ENCODE data around the gene GSAP. TPM values are rescaled to one million over a fixed set of nuclear protein-coding genes. Genes with fewer than 3 reads are reported as not detected.
A peak's percentile ranks its signal among the peaks of the same experiment; 100 is the strongest.
"Not testable (repeated sequence)": the region's sequence is repeated elsewhere in the genome, so short reads cannot be mapped to it uniquely, and the experiment has no call there.

Gene GSAP
- total RNA-seq, 2 experiments from 2014 or later = 1.1 to 1.5 TPM

DNA sequence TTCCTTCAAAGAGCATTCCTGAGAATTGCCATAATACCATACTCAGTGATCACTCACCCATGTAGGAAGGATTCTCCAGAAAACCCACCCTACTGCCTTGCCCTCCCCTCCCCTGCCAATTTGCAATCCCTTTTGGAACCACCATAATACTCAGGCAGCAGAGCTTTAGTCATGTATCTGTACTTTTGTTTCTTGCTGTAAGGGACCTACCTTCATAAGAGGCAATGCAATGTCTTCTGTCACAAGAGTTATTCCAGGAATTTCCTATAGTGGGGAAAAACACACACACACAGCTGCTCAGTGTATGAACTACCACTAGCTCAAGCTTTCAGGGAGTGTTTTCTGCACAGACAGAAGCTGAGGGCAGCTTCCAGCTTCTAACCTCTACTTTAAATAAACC lies 67.0 kb downstream of the GSAP start:
- no peaks in the 10 kb centered on the region for H3K9me3 Mint-ChIP-seq
- peaks cover 42% of the 10 kb centered on the region for H3K4me1 Mint-ChIP-seq (ENCODE audit: low read depth)
- DNase-seq = no peak
- H3K27me3 Mint-ChIP-seq (ENCODE audit: low read depth) = no peaks in the 10 kb centered on the region
- H3K36me3 Mint-ChIP-seq (ENCODE audit: low read depth) = no peaks in the 10 kb centered on the region
- intact Hi-C loops (cut with micrococcal nuclease) = no loop called here
- no peak overlapping the region for H3K27ac Mint-ChIP-seq
- CTCF ChIA-PET = interaction anchor here (1.1 kb wide), 1 partner anchor 13 kb away, joined by 4 read pairs; no protein-coding TSS in a partner anchor
- no peak overlapping the region for H3K4me3 Mint-ChIP-seq

DNA sequence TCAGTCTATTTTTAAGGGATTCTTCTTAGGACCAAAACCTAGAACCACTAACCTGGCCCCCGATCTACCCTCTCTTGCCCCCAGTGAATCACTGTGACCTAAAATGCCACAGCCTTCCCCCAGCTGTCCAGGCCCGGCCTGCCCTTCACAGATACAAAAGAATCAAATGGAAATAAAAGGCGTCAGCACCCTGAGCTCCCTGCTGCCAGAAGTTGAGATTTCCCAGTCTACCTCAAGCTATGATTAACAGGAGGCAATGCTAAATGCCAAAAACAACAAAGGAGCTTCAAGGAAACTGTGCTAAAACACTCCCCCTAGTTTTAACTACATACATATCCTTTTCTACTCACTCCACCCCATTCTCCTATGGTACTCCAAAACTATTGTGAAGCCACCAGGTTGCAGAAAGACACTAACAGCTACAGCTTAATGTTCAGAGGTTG lies 67.8 kb downstream of the GSAP start:
- H3K36me3 Mint-ChIP-seq (ENCODE audit: low read depth) = no peaks in the 10 kb centered on the region
- no peaks in the 10 kb centered on the region for H3K27me3 Mint-ChIP-seq (ENCODE audit: low read depth)
- intact Hi-C loops (cut with micrococcal nuclease) = no loop called here
- no peak overlapping the region for H3K4me3 Mint-ChIP-seq
- H3K4me1 Mint-ChIP-seq (ENCODE audit: low read depth) = peaks cover 35% of the 10 kb centered on the region
- H3K9me3 Mint-ChIP-seq = no peaks in the 10 kb centered on the region
- no peak overlapping the region for H3K27ac Mint-ChIP-seq
- CTCF ChIA-PET = interaction anchor here (1.1 kb wide), 1 partner anchor 12 kb away, joined by 4 read pairs; no protein-coding TSS in a partner anchor
- DNase-seq = no peak

DNA sequence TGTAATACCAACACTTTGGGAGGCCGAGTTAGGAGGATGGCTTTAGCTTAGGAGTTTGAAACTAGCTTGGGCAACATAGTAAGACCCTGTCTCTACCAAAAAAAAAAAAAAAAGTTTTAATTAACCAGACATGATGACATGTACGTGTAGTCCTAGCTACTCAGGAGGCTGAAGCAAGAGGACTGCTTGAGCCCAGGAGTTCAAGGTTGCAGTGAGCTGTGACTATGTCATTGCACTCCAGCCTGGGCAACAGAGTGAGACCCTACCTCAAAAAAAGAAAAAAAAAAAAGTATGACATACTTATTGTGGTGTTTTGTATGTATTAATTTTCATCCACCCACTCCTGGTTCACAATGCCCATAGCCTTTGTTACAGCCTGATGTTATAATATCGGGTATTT lies 69.7 kb downstream of the GSAP start:
- CTCF ChIA-PET = interaction anchor here (1.1 kb wide), 1 partner anchor 15 kb away, joined by 3 read pairs; no protein-coding TSS in a partner anchor
- no peak overlapping the region for H3K27ac Mint-ChIP-seq
- intact Hi-C loops (cut with micrococcal nuclease) = no loop called here

DNA sequence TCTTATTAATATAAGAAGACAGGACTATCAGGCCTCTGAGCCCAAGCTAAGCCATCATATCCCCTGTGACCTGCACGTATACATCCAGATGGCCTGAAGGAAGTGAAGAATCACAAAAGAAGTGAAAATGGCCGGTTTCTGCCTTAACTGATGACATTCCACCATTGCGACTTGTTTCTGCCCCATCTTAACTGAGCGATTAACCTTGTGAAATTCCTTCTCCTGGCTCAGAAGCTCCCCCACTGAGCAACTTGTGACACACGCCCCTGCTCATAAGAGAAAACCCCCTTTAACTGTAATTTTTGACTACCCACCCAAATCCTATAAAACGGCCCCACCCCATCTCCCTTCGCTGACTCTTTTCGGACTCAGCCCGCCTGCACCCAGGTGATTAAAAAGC lies 70.7 kb downstream of the GSAP start:
- DNase-seq; H3K27me3 Mint-ChIP-seq (ENCODE audit: low read depth); CTCF ChIA-PET; H3K36me3 Mint-ChIP-seq (ENCODE audit: low read depth); intact Hi-C loops (cut with micrococcal nuclease); H3K9me3 Mint-ChIP-seq; H3K27ac Mint-ChIP-seq; H3K4me3 Mint-ChIP-seq: not testable (repeated sequence)
- H3K4me1 Mint-ChIP-seq (ENCODE audit: low read depth) = peaks cover 12% of the 10 kb centered on the region

More for the DNA sequence above, 69.7 kb downstream of the GSAP start:
- no peak overlapping the region for H3K4me3 Mint-ChIP-seq
- H3K27me3 Mint-ChIP-seq (ENCODE audit: low read depth) = no peaks in the 10 kb centered on the region
- H3K4me1 Mint-ChIP-seq (ENCODE audit: low read depth) = peaks cover 17% of the 10 kb centered on the region
- DNase-seq = no peak
- no peaks in the 10 kb centered on the region for H3K9me3 Mint-ChIP-seq
- no peaks in the 10 kb centered on the region for H3K36me3 Mint-ChIP-seq (ENCODE audit: low read depth)

DNA sequence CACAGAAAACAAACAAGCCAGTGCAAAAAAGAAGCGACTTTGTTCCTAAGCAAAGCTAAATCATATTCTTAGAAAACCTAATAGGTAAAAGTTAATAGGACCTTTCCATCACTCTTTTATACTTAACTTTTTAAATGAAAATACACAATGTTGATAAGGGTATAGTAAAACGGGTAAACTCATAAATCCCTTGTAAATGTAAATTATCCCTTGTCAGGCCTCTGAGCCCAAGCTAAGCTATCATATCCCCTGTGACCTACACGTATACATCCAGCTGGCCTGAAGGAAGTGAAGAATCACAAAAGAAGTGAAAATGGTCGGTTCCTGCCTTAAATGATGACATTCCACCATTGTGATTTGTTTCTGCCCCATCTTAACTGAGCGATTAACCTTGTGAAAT lies 76.4 kb downstream of the GSAP start:
- H3K27ac Mint-ChIP-seq = no peak overlapping the region
- no peaks in the 10 kb centered on the region for H3K27me3 Mint-ChIP-seq (ENCODE audit: low read depth)
- H3K9me3 Mint-ChIP-seq = no peaks in the 10 kb centered on the region
- H3K4me1 Mint-ChIP-seq (ENCODE audit: low read depth) = peaks cover 12% of the 10 kb centered on the region
- no peaks in the 10 kb centered on the region for H3K36me3 Mint-ChIP-seq (ENCODE audit: low read depth)
- no peak overlapping the region for H3K4me3 Mint-ChIP-seq
- intact Hi-C loops (cut with micrococcal nuclease) = no loop called here
- CTCF ChIA-PET = no interaction called here
- DNase-seq = no peak

DNA sequence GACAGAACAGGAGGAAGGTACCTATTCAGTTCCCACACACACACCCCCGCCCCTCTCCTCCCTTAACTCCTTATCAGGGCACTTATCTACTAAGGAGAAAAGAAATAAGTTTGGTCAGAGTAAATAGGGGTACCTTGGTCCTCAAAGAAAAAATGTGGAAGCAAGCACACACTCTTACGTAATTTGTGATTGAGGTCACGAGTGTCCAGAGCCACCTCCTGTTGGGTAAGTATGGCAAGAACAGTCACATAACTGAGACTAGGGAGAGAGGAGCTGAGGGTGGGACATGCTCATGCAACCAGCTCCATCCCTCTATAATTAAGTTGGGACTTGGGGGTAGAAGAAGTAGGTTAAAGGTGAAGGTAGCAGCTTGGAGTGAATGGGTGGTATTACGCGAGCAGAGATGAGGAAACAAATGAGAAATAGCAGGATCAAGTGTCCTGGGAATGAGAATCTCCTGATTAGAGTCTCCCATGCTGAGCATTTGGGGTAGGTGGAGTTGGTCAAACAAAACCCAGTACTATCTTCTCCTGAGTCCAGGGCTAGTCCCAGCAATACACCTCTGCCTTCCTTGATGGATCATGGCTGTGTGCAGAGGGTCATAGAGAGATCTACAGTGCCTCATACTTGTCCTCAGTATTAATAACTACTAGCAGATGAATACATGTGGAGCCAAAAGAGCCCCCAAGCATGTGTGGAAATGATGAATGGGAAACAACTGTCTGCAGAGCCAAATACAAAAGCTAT lies 77.1 kb downstream of the GSAP start:
- peaks cover 12% of the 10 kb centered on the region for H3K4me1 Mint-ChIP-seq (ENCODE audit: low read depth)
- H3K27ac Mint-ChIP-seq = no peak overlapping the region
- no peak for DNase-seq
- no peak overlapping the region for H3K4me3 Mint-ChIP-seq
- H3K9me3 Mint-ChIP-seq = no peaks in the 10 kb centered on the region
- peaks cover 2% of the 10 kb centered on the region for H3K36me3 Mint-ChIP-seq (ENCODE audit: low read depth)
- H3K27me3 Mint-ChIP-seq (ENCODE audit: low read depth) = no peaks in the 10 kb centered on the region
- intact Hi-C loops (cut with micrococcal nuclease) = no loop called here
- CTCF ChIA-PET = no interaction called here

DNA sequence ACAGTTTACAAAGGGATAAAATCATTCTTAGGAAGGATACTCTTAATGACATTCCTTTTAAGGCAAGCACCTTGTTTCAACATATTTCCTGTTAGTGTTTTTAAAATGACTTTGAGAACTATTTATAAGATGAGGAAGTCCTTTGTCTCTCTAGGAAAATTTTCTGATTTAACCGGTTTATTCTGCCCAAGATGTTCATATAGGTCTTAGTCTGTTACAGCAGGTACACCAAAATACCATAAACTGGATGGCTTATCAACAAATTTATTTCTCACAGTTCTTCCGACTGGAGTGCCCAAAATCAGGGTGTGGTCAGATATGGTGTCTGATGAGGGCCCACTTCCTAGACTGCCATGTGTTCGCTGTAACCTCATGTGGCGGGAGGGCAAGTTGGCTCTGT lies 77.9 kb downstream of the GSAP start:
- intact Hi-C loops (cut with micrococcal nuclease) = no loop called here
- no peak for DNase-seq
- H3K27ac Mint-ChIP-seq = no peak overlapping the region
- no peaks in the 10 kb centered on the region for H3K9me3 Mint-ChIP-seq
- peaks cover 12% of the 10 kb centered on the region for H3K4me1 Mint-ChIP-seq (ENCODE audit: low read depth)
- H3K27me3 Mint-ChIP-seq (ENCODE audit: low read depth) = no peaks in the 10 kb centered on the region
- CTCF ChIA-PET = no interaction called here
- H3K4me3 Mint-ChIP-seq = no peak overlapping the region
- peaks cover 2% of the 10 kb centered on the region for H3K36me3 Mint-ChIP-seq (ENCODE audit: low read depth)

DNA sequence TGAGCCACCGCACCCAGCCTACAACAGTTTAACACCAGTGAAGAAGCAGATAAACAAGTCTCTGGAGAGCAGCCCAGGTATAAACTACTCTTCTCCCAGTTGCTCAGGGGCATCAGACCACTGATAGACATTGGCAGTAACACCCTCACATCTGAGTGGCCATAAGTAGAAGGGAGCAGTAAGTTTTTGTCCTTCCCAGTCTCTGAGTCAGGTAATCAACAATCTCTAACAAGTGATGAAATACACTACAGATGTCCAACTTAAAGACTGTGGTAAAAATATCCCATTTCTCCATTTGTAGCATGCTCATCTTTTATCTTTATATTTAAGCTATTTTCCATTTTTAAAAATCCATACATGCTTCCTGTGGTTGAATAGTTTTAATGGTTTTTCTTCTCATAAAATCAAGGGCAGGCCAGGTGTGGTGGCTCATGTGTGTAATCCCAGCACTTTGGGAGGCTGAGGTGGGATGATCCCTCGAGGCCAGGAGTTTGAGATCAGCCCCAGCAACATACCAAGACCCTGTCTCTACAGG lies 78.6 kb downstream of the GSAP start:
- Mint-ChIP-seq H3K4me1 (ENCODE audit: low read depth) (peaks cover 12% of the 10 kb centered on the region), H3K27ac (no peak overlapping the region), H3K4me3 (no peak overlapping the region), H3K27me3 (ENCODE audit: low read depth) (no peaks in the 10 kb centered on the region), H3K36me3 (ENCODE audit: low read depth) (peaks cover 2% of the 10 kb centered on the region), H3K9me3 (no peaks in the 10 kb centered on the region)
- intact Hi-C loops (cut with micrococcal nuclease) = no loop called here
- DNase-seq = no peak
- CTCF ChIA-PET = no interaction called here

DNA sequence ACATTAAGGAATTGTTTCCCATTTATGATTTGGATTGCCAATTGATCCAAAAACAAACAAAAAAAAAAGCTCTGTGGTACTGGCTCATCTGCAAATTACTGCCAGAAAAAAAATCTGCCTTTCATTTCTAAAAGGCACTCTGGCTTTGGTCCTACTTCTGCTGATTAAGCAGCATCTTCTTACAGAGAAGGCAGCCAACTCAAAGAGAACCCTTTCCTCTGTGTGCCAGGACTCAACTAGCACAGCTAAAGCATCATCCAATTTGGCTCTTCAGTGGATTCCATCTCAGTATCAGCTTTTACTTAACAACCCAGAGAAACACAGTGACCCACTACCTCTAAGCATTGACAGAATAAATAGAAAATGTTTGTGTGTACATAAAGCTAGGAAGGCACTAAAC lies 80.6 kb downstream of the GSAP start:
- no peak for DNase-seq
- intact Hi-C loops (cut with micrococcal nuclease) = no loop called here
- H3K4me1 Mint-ChIP-seq (ENCODE audit: low read depth) = peaks cover 23% of the 10 kb centered on the region
- CTCF ChIA-PET = interaction anchor here (1.0 to 5.7 kb wide), 2 partner anchors 13 to 88 kb away, joined by 4 to 50 read pairs; no protein-coding TSS in a partner anchor
- no peaks in the 10 kb centered on the region for H3K9me3 Mint-ChIP-seq
- H3K36me3 Mint-ChIP-seq (ENCODE audit: low read depth) = peaks cover 2% of the 10 kb centered on the region
- H3K4me3 Mint-ChIP-seq = no peak overlapping the region
- no peaks in the 10 kb centered on the region for H3K27me3 Mint-ChIP-seq (ENCODE audit: low read depth)
- H3K27ac Mint-ChIP-seq = no peak overlapping the region

DNA sequence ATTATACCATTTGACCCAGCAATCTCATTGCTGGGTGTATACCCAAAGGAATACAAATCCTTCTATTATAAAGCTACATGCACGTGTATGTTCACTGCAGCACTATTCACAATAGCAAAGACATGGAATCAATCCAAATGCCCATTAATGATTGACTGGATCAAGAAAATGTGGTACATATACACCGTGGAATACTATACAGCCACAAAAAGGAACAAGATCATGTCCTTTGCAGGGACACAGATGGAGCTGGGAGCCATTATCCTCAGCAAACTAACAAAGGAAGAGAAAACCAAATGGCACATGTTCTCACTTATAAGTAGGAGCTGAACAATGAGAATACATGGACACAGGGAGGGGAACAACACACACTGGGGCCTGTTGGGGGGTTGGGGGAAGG lies 82.1 kb downstream of the GSAP start:
- H3K9me3 Mint-ChIP-seq; H3K27ac Mint-ChIP-seq; H3K36me3 Mint-ChIP-seq (ENCODE audit: low read depth); H3K27me3 Mint-ChIP-seq (ENCODE audit: low read depth); DNase-seq; intact Hi-C loops (cut with micrococcal nuclease); H3K4me3 Mint-ChIP-seq: not testable (repeated sequence)
- CTCF ChIA-PET = interaction anchor here (0.6 to 5.7 kb wide), 3 partner anchors 87 to 225 kb away, joined by 3 to 50 read pairs (median 5); no protein-coding TSS in a partner anchor
- H3K4me1 Mint-ChIP-seq (ENCODE audit: low read depth) = peaks cover 36% of the 10 kb centered on the region

DNA sequence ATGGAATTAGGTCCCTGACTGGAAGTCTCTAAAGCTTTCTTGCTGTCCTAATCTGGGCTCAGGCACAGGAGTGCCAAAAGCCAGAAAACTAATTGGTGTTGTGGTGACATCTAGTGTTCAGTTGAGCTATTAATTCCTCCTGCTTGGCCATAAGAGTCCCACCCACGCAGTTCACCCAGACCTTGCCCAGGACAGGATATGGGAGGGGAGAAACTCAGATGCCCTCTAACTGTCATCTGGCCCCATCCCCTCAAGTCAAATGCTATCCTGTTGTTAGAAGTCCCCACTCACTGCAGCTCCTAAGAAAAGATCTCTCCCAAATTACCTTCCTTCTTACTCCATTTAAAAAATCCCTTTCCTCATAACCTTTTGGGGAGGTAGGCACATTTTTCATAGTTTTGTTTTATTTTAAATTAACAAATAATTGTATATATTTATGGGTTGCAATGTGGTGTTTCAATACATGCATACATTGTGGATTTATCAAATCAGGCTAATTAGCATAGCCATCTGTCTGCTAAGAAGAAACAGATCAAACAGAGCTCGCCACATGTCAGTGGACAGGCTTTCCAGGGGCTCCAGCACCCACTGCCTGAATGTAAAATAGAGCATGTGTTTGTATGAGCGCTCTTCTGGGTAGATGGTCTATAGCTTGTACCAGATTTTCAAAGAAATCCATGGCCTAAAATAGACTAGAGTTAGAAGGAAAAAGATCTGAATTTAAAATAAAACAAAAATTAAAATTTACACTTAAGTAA lies 84.0 kb downstream of the GSAP start:
- Mint-ChIP-seq H3K4me3 (no peak overlapping the region), H3K4me1 (ENCODE audit: low read depth) (peaks cover 44% of the 10 kb centered on the region), H3K9me3 (no peaks in the 10 kb centered on the region), H3K27me3 (ENCODE audit: low read depth) (no peaks in the 10 kb centered on the region), H3K36me3 (ENCODE audit: low read depth) (peaks cover 2% of the 10 kb centered on the region), H3K27ac (no peak overlapping the region)
- DNase-seq = peak; percentile 74
- CTCF ChIA-PET = interaction anchor here (0.6 to 5.7 kb wide), 19 partner anchors 11 to 207 kb away, joined by 3 to 50 read pairs (median 4); no protein-coding TSS in a partner anchor
- intact Hi-C loops (cut with micrococcal nuclease) = loop anchor here (1.0 to 2.0 kb wide), 6 partner anchors 39 to 467 kb away; partner anchors contain the start of genes CCDC146, FGL2, PHTF2 and PTPN12

DNA sequence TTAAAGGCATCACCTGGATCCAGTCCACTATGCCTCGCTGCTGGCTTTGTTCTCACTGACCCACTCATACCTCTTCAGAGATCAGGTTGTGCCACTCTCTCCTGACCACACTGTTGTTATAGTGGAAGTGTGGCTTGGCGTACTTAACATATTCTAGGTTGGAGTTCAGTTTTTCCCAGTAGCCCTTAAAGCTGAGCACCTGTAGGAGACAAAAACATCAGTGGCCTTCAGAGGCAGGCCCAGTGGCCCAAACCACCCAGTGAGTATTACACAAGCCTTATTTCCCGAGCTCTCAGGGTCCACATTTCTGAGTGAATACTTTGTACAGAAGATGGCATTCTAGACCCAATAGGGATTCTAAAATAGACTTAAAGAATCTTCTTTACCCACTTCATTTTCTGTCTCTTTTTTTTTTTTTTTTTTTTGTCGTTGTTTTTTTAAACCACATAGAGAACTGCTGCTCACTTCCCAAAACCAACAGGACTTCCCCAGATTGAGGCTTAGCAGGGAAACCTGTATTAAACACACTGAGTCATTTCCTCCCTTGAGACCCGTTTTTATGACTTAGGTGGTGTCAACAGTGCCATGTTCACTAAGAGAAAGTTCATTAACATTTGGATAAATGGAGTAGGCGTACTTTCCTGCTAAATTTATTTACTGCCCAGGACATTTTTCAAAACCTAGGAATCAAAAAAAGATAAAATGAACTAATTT lies 85.8 kb downstream of the GSAP start:
- intact Hi-C loops (cut with micrococcal nuclease) = loop anchor here (1.0 to 2.0 kb wide), 7 partner anchors 21 to 468 kb away; partner anchors contain the start of genes FGL2, PHTF2, PTPN12 and TMEM60
- DNase-seq = peak; percentile 59
- Mint-ChIP-seq H3K9me3 (no peaks in the 10 kb centered on the region), H3K27me3 (ENCODE audit: low read depth) (no peaks in the 10 kb centered on the region), H3K4me3 (peak overlapping the region; percentile 30), H3K27ac (peak overlapping the region; percentile 86), H3K36me3 (ENCODE audit: low read depth) (peaks cover 2% of the 10 kb centered on the region), H3K4me1 (ENCODE audit: low read depth) (peaks cover 55% of the 10 kb centered on the region)
- CTCF ChIA-PET = interaction anchor here (0.6 to 5.7 kb wide), 2 partner anchors 18 to 83 kb away, joined by 4 to 50 read pairs; no protein-coding TSS in a partner anchor
